Skin epidermis (tissue), 12 donors: ENCODE results near the gene ZNF714.
A peak's percentile ranks its signal among the peaks of the same experiment; 100 is the strongest.
"Not testable (repeated sequence)": the region's sequence is repeated elsewhere in the genome, so short reads cannot be mapped to it uniquely, and the experiment has no call there.

ENCODE experiments used
- H3K27ac ChIP-seq, 21 experiments: fragments of 200-600 bp; sonication (generic) in 11 of 21; one replicate each; pipeline ENCODE4 v1.5.0; 2020; ENCODE audit warnings: mild to moderate bottlenecking in 3 of 21, inconsistent platforms in 2 of 21, moderate library complexity in 2 of 21
- H3K4me3 ChIP-seq, 7 experiments: fragments of 200-600 bp; sonication (generic) in 2 of 7; one replicate each; pipeline ENCODE4 v1.5.0; 2020; ENCODE audit warnings: inconsistent platforms in 2 of 7, mild to moderate bottlenecking in 2 of 7, moderate library complexity in 1 of 7

ZNF714 gene

GRCh38 chr19:21128901-21129698 lies 47.1 kb downstream of the ZNF714 start:
- Histone ChIP-seq H3K27ac (no peak overlapping the region), H3K4me3 (no peak overlapping the region)

- Histone ChIP-seq H3K27ac (no peak overlapping the region), H3K4me3 (no peak overlapping the region)
These were observed 48.2 kb downstream of the ZNF714 start for GRCh38 chr19:21130097-21130775.

DNA sequence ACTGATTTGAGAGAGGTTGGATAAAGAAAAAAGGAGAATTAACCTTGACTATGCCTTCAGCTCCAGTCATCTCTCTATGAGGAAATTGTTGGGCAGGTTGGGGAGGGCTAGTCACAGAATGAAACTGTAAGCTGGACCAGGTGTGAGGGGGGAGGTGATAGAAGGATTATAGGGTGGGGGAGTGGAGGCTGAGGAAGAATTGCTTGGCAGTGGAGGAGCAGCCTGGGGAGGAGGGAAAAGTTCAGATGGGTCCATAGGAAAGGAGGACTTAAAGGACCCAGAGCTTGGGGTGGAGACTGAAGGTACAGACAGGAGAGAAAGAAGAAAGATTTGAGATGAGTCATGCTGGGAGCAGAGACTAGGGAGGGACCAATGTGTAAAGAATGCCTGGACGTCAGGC lies 51.6 kb downstream of the ZNF714 start:
- Histone ChIP-seq H3K4me3 (no peak overlapping the region), H3K27ac (no peak overlapping the region)

DNA sequence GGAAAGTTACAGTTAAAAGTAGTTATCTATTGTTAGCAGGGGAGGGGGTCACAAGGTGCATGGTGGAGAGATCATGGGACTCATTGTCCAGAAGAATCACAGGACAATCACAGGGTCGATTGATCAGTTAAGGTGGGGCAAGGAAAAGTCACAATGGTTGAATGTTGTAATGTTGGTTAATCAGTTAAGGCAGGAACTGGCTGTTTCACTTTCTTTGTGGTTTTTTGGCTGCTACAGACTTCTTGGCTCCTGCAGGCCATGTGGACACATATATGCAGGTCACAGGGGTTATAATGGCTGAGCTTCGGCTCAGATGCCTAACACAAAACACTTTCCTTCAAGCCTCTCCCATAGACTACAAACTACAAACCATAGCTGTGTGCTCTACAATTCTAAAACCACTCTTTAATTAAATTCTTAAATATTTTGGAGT lies 52.9 kb downstream of the ZNF714 start:
- Histone ChIP-seq H3K4me3 (no peak overlapping the region), H3K27ac (no peak overlapping the region)

- Histone ChIP-seq H3K4me3 (no peak overlapping the region), H3K27ac (no peak overlapping the region)
These were observed 53.4 kb downstream of the ZNF714 start for GRCh38 chr19:21135433-21135832.

- no peak overlapping the region for H3K27ac ChIP-seq
- H3K4me3 ChIP-seq: no peak overlapping the region
These were observed 56.1 kb downstream of the ZNF714 start for GRCh38 chr19:21138130-21138529.

GRCh38 chr19:21141006-21141405 lies 59.0 kb downstream of the ZNF714 start:
- H3K4me3 ChIP-seq, H3K27ac ChIP-seq: not testable (repeated sequence)

DNA sequence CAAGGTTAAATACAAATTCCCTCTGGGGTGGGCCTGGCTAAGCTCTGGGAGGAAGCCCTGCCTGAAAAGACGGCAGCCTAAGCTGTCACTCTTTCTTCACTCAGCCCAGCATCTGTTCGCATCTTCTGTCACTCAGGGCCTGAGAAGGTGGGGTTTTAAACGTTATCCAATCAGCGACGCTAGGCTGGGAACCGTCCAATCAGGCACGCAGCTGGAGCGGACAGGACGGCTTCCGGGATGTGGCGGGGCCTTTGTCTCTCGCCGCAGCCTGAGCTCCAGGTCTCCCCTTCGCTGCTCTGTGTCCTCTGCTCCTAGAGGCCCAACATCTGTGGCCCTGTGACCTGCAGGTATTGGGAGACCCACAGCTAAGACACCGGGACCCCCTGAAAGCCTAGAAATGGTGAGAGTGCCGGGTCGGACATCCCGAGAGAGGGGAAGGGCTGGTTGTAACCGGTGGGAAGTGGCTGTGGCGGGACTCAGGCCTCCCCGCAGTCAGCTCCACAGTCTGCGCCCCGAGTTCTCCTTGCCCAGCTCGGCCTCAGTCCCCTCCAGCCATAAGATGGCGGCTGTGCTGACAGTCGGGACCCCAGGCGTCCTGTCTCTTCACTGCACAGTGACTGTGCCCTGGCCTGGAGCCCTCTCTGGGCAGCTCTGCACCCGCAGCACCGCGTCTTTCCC lies 59.9 kb downstream of the ZNF714 start, which contains the start of gene ZNF431:
TSS of gene ZNF431 (plus strand) at position 254 of the 678 bp plus-strand sequence. CDS start at position 398, 144 bp downstream.
- H3K4me3 ChIP-seq: peak within 1 kb of the TSS; percentile 65 to 90 (median 76)
- peak within 1 kb of the TSS; percentile 61 to 93 (median 84) for H3K27ac ChIP-seq

- Histone ChIP-seq H3K4me3 (peak overlapping the region in 1 of 7 experiments; percentile 71), H3K27ac (peak overlapping the region in 12 of 21 experiments; percentile 21 to 93 (median 84))
These were observed 61.4 kb downstream of the ZNF714 start for GRCh38 chr19:21143428-21143827.

DNA sequence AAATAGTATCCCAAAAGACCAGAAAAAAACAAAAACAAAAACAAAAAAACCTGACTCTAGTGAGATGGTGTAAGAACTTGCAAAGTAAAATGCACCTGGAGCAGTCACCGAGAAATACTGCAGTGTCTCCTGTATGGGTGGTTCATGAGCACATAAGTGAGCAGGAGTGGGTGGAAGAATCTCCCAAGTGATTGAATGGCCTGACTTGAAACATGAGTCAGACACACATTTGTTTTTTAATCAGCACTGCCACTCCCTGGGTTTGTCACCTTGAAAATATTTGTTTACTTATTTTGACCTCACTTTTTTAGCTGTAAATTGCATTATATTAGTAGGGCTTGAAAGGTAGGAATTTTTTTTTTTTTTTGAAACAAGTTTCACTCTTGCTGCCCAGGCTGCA lies 61.9 kb downstream of the ZNF714 start:
- Histone ChIP-seq H3K27ac (peak overlapping the region in 7 of 21 experiments; percentile 21 to 86 (median 74)), H3K4me3 (no peak overlapping the region)

DNA sequence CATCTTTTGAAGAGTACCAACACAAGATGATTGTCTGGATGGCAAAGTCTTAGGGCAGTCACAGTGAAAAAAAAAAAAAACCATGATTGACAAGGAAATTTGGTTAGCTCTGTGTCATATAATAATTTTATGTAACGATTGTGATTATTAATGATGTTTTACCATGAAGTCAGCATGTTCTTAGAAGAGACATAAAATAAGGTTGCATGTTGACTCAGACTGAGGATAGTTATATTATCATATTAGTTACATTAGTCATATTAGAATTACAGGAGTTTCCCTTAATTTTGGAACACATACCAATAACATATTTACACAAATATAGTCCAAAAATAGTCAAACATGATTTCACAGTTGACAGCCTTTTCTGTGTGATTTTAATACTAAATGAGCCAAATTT lies 65.5 kb downstream of the ZNF714 start:
- H3K4me3 ChIP-seq: no peak overlapping the region
- no peak overlapping the region for H3K27ac ChIP-seq

- Histone ChIP-seq H3K4me3 (no peak overlapping the region), H3K27ac (no peak overlapping the region)
These were observed 66.7 kb downstream of the ZNF714 start for GRCh38 chr19:21148681-21149080.

GRCh38 chr19:21149877-21150276 lies 67.9 kb downstream of the ZNF714 start:
- no peak overlapping the region for H3K27ac ChIP-seq
- H3K4me3 ChIP-seq: no peak overlapping the region

- Histone ChIP-seq H3K27ac (no peak overlapping the region), H3K4me3 (no peak overlapping the region)
These were observed 69.5 kb downstream of the ZNF714 start for GRCh38 chr19:21151460-21151859.

GRCh38 chr19:21158523-21159135 lies 76.6 kb downstream of the ZNF714 start:
- Histone ChIP-seq H3K4me3 (no peak overlapping the region), H3K27ac (no peak overlapping the region)

DNA sequence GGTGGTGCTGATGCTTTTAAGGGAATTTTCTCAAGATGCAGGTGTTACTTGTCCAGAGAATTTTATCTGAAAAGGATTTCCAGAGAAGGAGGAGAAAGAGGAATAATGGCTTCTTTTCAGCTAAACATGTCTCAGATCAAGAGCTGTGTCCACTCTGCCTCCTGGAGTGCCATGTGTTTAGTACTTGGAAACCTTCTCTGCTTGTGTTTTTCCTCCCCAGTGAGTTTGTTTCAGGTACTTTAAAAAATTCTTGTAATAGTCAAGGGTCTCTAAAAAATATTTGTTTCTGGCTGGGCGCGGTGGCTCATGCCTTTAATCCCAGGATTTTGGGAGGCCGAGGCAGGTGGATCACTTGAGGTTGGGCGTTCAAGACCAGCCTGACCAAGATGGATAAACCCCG lies 82.5 kb downstream of the ZNF714 start:
- H3K27ac ChIP-seq: no peak overlapping the region
- H3K4me3 ChIP-seq: no peak overlapping the region

- no peak overlapping the region for H3K4me3 ChIP-seq
- H3K27ac ChIP-seq: no peak overlapping the region
These were observed 84.4 kb downstream of the ZNF714 start for GRCh38 chr19:21166436-21166835.
